ENCODE measurements around the gene EYA3.

EYA3 gene

DNA sequence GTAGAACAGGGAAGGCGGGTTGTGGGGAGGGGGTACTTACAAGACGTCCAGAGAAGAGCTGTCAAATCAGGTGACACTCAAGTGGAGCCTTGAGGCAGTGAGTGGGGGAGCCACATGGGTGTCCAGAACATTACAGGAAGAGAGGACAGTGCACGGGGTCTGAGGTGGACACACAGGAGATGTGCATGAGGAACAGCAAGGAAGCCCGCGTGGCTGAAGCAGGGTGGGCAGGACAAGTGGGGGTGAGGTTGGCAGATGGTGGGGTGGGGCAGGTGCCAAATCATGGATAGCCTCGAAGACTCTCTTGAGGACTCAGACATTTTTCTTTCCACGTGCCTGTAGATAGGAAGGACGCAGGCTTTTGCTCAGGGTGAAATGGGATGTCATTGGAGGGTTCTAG lies 152.7 kb downstream of the EYA3 start:
- DNase-seq: no peak

DNA sequence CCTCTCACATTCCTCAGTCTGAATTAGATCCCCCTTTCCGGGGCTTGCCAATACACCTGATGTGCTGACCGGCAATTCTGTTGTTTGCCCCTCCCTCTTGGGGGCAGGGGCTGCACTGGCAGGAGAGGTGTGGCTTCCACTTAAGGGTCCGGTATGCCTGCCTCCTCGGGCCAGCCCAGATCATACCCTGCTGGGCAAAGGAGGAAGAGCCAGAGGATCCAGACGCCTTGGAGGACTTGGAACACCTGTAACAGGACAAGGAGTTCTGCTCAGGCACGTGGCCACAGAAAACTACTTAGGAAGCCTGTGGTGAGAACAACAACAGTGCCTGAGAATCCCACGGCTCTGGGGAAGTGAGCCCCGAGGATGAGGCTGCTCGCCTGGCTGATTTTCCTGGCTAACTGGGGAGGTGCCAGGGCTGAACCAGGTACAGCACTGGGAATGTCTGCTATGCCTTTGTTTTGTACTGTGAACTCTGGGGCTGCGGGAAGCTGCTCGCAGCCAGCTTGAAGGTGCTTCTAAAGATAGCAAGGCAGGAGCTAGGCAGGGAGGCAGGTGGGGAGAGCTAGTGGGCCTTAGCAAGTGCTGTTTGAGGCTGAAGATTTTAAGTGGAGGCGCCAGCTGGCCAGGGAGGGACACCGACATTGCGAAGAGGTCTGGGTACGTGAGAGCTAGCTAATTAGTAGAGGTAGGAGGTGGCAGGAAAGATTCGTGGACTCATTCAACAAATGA lies 153.4 kb downstream of the EYA3 start, which contains the start of gene SMPDL3B:
TSS of gene SMPDL3B (plus strand) at position 183 of the 732 bp plus-strand sequence. CDS start at position 367, 184 bp downstream.
- DNase-seq: no peak

DNA sequence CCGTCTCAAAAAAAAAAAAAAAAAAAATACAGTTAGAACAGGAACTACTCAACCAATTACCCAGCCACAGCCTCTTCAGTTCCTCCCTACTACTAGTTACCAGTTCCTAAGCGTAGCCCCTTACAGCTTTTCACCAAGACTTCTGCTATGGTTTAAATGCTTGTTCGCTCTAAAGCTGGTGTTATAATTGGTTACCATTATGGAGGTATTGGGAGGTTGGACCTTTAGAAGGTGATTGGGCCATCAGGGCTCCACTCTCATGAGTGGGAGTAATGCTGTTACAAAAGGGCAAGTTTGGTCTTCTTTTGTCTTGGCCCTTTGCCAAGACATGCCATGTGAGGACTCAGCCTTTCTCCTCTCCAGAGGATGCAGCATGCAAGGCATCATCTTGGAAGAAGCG lies 156.7 kb downstream of the EYA3 start:
- no peak for DNase-seq

DNA sequence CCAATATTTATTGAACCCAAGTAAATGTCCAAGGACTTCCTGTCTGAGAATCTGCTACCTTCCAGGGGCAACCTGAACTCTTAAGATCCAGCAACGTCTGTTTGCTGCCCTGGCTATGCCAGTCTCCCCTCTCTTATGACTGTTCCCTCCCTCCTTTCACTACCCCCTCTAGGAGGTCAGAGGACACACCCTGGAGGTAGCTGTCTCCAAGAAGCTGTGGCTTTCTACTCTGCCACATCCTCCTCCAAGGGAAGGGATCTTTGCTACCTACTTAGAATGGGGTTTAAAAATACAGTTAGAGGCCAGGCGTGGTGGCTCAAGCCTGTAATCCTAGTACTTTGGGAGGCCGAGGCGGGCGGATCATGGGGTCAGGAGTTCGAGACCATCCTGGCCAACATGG lies 157.2 kb downstream of the EYA3 start:
- DNase-seq: no peak

DNA sequence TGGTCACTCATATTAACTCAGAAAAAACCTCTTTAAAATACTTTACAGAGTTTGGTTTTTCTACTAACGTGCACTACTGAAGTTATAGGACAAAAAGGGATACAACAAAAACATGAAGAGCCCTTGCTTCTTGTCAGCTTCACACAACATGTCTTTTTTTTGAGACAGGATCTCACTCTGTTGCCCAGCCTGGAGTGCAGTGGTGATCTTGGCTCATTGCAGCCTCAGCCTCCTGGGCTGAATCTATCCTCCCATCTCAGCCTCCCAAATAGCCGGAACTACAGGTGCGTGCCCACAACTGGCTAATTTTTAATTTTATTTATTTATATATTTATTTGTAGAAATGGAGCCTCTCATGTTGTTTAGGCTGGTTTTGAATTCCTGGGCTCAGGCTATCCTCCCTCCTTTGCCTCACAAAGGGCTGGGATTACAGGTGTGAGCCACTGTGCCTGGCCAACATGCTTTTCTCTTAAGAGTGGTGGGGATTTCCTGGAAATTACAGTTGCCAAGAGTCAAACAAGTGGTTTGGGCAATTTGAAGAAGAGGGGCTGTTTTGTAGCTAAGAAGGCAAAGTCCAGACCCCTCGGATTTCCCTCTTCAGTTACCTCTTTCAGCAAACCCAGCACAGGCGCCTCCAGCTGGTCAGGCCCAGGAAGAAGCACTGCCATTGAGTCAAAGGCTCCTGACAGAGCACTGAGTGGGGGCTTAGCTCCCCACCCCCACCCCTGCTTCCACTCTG lies 160.0 kb downstream of the EYA3 start:
- no peak for DNase-seq

- DNase-seq: no peak
Measured at GRCh38 chr1:27922272-27922671, 166.1 kb downstream of the EYA3 start.

Data from fibroblast of upper back skin (primary cell).